HG03565 (cell line): Measurements from ENCODE around the gene LRRC55.

Source experiments
- ATAC-seq: cut with Tn5 transposase; IDR thresholded peaks from one replicate; pipeline ENCODE4 v1.9.1; 2021; ENCODE audit warnings: mild to moderate bottlenecking, moderate library complexity; ENCODE audit not compliant: unreplicated experiment

Gene LRRC55

GRCh38 chr11:57181678-57182305 is at the start of gene LRRC55:
TSS of gene LRRC55 (plus strand) at chr11:57181953. CDS start at chr11:57182023, 70 bp downstream.
- no peak for ATAC-seq

GRCh38 chr11:57133366-57134038 is 48.3 kb upstream of the LRRC55 start:
- no peak for ATAC-seq

- ATAC-seq: no peak
Measured at GRCh38 chr11:57134284-57134683, 47.5 kb upstream of the LRRC55 start.

- ATAC-seq: no peak
Measured at GRCh38 chr11:57135020-57135751, 46.6 kb upstream of the LRRC55 start.

GRCh38 chr11:57140568-57140967 is 41.2 kb upstream of the LRRC55 start:
- no peak for ATAC-seq

- ATAC-seq: no peak
Measured at GRCh38 chr11:57143459-57143858, 38.3 kb upstream of the LRRC55 start.

GRCh38 chr11:57144075-57144474 is 37.7 kb upstream of the LRRC55 start:
- ATAC-seq: no peak

- no peak for ATAC-seq
Measured at GRCh38 chr11:57144531-57145320, 37.0 kb upstream of the LRRC55 start.

GRCh38 chr11:57146301-57146700 is 35.5 kb upstream of the LRRC55 start:
- ATAC-seq: no peak

GRCh38 chr11:57148621-57149020 is 33.1 kb upstream of the LRRC55 start:
- no peak for ATAC-seq

- no peak for ATAC-seq
Measured at GRCh38 chr11:57150454-57150917, 31.3 kb upstream of the LRRC55 start.

- ATAC-seq: no peak
Measured at GRCh38 chr11:57152134-57152533, 29.6 kb upstream of the LRRC55 start.

- no peak for ATAC-seq
Measured at GRCh38 chr11:57153448-57153847, 28.3 kb upstream of the LRRC55 start.

- no peak for ATAC-seq
Measured at GRCh38 chr11:57154739-57155138, 27.0 kb upstream of the LRRC55 start.

- ATAC-seq: no peak
Measured at GRCh38 chr11:57155400-57155799, 26.4 kb upstream of the LRRC55 start.

GRCh38 chr11:57155838-57156607 is 25.7 kb upstream of the LRRC55 start:
- no peak for ATAC-seq

GRCh38 chr11:57156928-57157327 is 24.8 kb upstream of the LRRC55 start:
- ATAC-seq: no peak

- no peak for ATAC-seq
Measured at GRCh38 chr11:57157624-57158023, 24.1 kb upstream of the LRRC55 start.

- no peak for ATAC-seq
Measured at GRCh38 chr11:57158180-57158579, 23.6 kb upstream of the LRRC55 start.

GRCh38 chr11:57158599-57158998 is 23.2 kb upstream of the LRRC55 start:
- no peak for ATAC-seq
